BLaER1 treated with 17β-estradiol and CSF1 and Interleukin-3, amounts not matched to agents 10 nM and 100 nM (cell line): Measurements from ENCODE around the gene RRBP1.

ENCODE experiments used
- H3K27ac ChIP-seq, 11 experiments: shearing (Covaris generic); formaldehyde crosslinking; 2 replicates each; pipeline ENCODE4 v1.8.1; 2022
- H3K27me3 ChIP-seq, 11 experiments: shearing (Covaris generic); formaldehyde crosslinking; 2 replicates each; pipeline ENCODE4 v1.8.1; 2022
- H3K36me3 ChIP-seq, 11 experiments: shearing (Covaris generic); formaldehyde crosslinking; 2 replicates each; pipeline ENCODE4 v1.8.1; 2022
- H3K4me1 ChIP-seq, 10 experiments: shearing (Covaris generic); formaldehyde crosslinking; 2 replicates each; pipeline ENCODE4 v1.8.1; 2022
- H3K4me2 ChIP-seq, 11 experiments: shearing (Covaris generic); formaldehyde crosslinking; 2 replicates each; pipeline ENCODE4 v1.8.1; 2022
- H3K4me3 ChIP-seq, 10 experiments: shearing (Covaris generic); formaldehyde crosslinking; 2 replicates each; pipeline ENCODE4 v1.8.1; 2022
- H3K9ac ChIP-seq, 11 experiments: shearing (Covaris generic); formaldehyde crosslinking; 2 replicates each; pipeline ENCODE4 v1.8.1; 2022
- H3K9me3 ChIP-seq, 11 experiments: shearing (Covaris generic); formaldehyde crosslinking; replicated peaks in 1 of 11; 2 replicates each; pipeline ENCODE4 v1.8.1; 2022
- H4K20me1 ChIP-seq, 11 experiments: shearing (Covaris generic); formaldehyde crosslinking; 2 replicates each; pipeline ENCODE4 v1.8.1; 2022
- Cebpa-rat ChIP-seq, 11 experiments: shearing (Covaris generic); IDR thresholded peaks; 2 replicates each; pipeline ENCODE4 v1.8.1; 2022

The RRBP1 gene

DNA sequence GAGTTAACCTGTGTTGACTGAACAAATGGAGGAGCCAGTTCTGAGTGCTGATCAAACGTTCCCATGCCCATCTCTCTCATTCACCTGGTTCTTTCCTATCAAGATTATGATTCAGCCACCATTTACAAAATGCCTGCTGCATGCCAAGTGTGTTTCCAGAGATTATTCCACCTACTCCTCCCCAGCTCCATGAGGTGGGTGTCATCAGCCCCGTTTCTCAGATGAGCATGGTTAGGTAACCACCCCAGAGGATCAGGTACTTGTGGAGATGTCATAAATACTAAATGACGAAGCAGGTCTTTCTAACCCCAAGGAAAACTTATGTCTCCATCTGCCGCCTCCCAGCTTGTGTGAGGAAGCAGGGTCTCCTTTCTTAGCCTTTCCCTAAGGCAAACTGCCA, 19.8 kb upstream of the RRBP1 start:
- H3K27me3 ChIP-seq, result no peaks in the 10 kb centered on the region
- H3K4me2 ChIP-seq, result no peak overlapping the region
- no peak overlapping the region for H3K4me3 ChIP-seq
- no peaks in the 10 kb centered on the region for H3K36me3 ChIP-seq
- H3K9ac ChIP-seq, result no peak overlapping the region
- no peak for TF ChIP-seq Cebpa-rat (IDR thresholded peaks at IDR 0.05)
- peaks cover 0 to 10% (median 8%) of the 10 kb centered on the region in 10 experiments; a peak in 13 of 20 replicates for H3K4me1 ChIP-seq
- H3K27ac ChIP-seq, result no peak overlapping the region
- H3K9me3 ChIP-seq, result peaks cover 0 to 4% (median 3%) of the 10 kb centered on the region in 11 experiments; a peak in 11 of 22 replicates
- H4K20me1 ChIP-seq, result no peaks in the 10 kb centered on the region

DNA sequence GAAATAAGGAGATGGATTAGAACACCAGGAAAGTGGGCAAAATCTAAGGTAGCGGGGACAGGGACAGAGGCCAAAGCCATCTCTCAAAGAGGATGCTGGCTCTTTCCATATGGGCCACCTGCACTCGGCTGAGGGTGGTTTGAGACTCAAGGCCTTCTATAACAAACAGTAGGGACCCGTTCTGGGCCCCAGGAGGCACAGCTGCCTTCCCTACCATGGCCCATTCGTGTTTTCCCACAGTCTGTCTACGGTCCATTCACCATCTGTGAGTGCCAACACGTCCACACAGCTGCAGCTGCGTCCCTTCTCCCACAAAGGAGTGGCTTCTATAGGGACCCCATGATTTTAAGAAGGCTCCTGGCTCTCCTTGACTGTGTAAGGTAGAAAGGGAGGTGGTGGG, 18.6 kb upstream of the RRBP1 start:
- TF ChIP-seq Cebpa-rat (IDR thresholded peaks at IDR 0.05), result no peak
- peaks cover 10 to 16% (median 15%) of the 10 kb centered on the region in 11 experiments; a peak in 19 of 22 replicates for H3K9me3 ChIP-seq
- no peaks in the 10 kb centered on the region for H3K27me3 ChIP-seq
- H3K4me2 ChIP-seq, result no peak overlapping the region
- H3K4me3 ChIP-seq, result no peak overlapping the region
- H3K4me1 ChIP-seq, result peaks cover 0 to 10% (median 8%) of the 10 kb centered on the region in 10 experiments; a peak in 13 of 20 replicates
- H3K36me3 ChIP-seq, result no peaks in the 10 kb centered on the region
- no peak overlapping the region for H3K27ac ChIP-seq
- no peaks in the 10 kb centered on the region for H4K20me1 ChIP-seq
- no peak overlapping the region for H3K9ac ChIP-seq

DNA sequence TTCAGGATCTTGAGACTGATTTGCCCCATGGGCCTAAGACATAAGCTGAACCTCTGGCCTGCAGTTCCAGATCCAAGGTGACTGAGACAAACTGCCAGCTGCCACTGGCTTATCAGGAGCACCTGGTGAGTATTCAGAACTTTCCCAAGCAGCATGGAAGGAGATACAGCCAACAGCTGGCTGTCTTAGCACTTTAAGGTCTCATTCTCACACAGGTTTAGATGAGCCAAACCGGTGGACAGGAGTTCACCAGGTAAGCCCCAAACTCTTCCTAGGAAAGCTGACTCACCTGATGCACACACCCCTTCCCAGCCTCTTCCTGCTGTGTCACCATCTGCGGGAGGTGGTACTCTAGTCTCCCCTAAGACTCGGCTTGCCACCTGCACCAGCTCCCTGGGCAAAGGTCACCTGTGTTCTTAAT, 17.9 kb upstream of the RRBP1 start, which contains the start of gene BANF2:
BANF2 (plus strand) TSS at position 36 of the 421 bp plus-strand sequence. CDS start 25,060 bp downstream, outside the sequence.
- no peak within 1 kb of the TSS for H3K4me3 ChIP-seq
- H3K27me3 ChIP-seq, result no peaks in the 10 kb centered on the region
- H3K9ac ChIP-seq, result no peak within 1 kb of the TSS
- no peaks in the 10 kb centered on the region for H4K20me1 ChIP-seq
- peaks cover 0 to 10% (median 8%) of the 10 kb centered on the region in 10 experiments; a peak in 13 of 20 replicates for H3K4me1 ChIP-seq
- no peak within 1 kb of the TSS for H3K4me2 ChIP-seq
- H3K27ac ChIP-seq, result no peak within 1 kb of the TSS
- no peaks in the 10 kb centered on the region for H3K36me3 ChIP-seq
- H3K9me3 ChIP-seq, result peaks cover 11 to 22% (median 17%) of the 10 kb centered on the region in 11 experiments; a peak in 19 of 22 replicates
- no peak for TF ChIP-seq Cebpa-rat (IDR thresholded peaks at IDR 0.05)

DNA sequence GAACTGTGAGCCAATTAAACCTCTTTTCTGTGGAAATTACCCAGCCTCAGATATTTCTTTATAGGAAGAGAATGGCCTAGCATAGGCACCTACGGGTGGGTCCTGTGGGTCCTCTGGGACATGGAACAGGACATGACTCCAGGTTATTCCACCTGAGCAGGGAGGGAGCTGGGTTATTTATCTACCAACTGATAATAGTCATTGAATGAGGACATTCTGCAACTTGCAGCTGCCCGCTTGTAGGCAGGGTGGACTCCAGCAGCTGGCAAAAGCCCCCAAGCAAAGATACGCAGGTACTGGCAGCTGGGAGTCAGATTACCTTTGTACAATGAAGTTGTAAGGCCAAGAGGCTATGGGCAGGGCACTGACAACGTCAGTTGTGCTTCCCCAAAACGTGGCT, 16.3 kb upstream of the RRBP1 start:
- Histone ChIP-seq H3K4me3 (no peak overlapping the region), H3K9me3 (peaks cover 11 to 22% (median 17%) of the 10 kb centered on the region in 11 experiments; a peak in 19 of 22 replicates), H3K27me3 (no peaks in the 10 kb centered on the region), H3K9ac (no peak overlapping the region), H3K27ac (no peak overlapping the region), H4K20me1 (no peaks in the 10 kb centered on the region), H3K4me2 (no peak overlapping the region), H3K4me1 (no peaks in the 10 kb centered on the region), H3K36me3 (no peaks in the 10 kb centered on the region)
- TF ChIP-seq Cebpa-rat (IDR thresholded peaks at IDR 0.05), result no peak

DNA sequence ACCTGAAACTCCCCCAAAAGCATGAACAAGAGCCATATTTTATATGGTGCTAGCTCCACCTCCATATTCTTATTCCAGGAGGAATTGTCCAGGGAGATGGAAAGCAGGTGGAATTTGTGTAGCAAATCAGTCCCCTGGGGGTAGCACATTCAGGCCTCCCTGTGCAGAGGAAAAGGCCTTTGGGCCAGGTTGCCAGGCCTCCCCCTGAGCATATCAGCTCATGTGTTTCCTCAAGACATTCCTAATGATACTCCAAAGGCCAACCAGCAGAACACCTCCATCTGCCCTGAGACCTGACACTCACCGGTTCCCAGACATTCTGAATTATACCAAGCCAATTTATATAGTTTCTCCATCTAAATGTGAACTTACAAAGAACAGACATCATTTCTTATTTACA, 15.1 kb upstream of the RRBP1 start:
- Histone ChIP-seq H3K27ac (no peak overlapping the region), H4K20me1 (no peaks in the 10 kb centered on the region), H3K4me3 (no peak overlapping the region), H3K9ac (no peak overlapping the region), H3K4me2 (no peak overlapping the region), H3K36me3 (no peaks in the 10 kb centered on the region), H3K9me3 (peaks cover 11 to 22% (median 17%) of the 10 kb centered on the region in 11 experiments; a peak in 19 of 22 replicates), H3K4me1 (peaks cover 0 to under 1% (median 0%) of the 10 kb centered on the region in 10 experiments; a peak in 1 of 20 replicates), H3K27me3 (no peaks in the 10 kb centered on the region)
- TF ChIP-seq Cebpa-rat (IDR thresholded peaks at IDR 0.05), result no peak

DNA sequence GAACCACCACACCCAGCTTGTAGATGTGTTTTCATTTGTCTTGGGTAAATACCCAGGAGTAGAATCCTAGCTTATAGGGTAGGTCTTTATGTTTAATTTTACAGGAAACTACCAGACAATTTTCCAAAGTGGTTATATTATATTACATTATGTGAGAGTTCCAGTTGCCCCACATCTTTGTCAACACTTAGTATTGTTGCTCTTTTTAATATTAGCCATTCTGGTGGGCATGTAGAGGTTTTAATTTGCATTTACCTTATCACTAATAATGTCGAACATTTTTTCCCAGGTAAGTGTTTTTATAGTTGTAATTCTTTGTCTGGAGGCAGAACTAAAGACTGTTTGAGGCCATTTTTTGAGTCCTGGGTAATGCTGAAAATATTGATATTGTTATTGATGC, 14.2 kb upstream of the RRBP1 start:
- Histone ChIP-seq H3K4me1 (peaks cover 0 to 10% (median 0%) of the 10 kb centered on the region in 10 experiments; a peak in 6 of 20 replicates), H3K4me3 (no peak overlapping the region), H3K27me3 (no peaks in the 10 kb centered on the region), H4K20me1 (no peaks in the 10 kb centered on the region), H3K27ac (no peak overlapping the region), H3K9ac (no peak overlapping the region), H3K9me3 (peaks cover 11 to 22% (median 17%) of the 10 kb centered on the region in 11 experiments; a peak in 19 of 22 replicates), H3K36me3 (no peaks in the 10 kb centered on the region), H3K4me2 (no peak overlapping the region)
- TF ChIP-seq Cebpa-rat (IDR thresholded peaks at IDR 0.05), result no peak

DNA sequence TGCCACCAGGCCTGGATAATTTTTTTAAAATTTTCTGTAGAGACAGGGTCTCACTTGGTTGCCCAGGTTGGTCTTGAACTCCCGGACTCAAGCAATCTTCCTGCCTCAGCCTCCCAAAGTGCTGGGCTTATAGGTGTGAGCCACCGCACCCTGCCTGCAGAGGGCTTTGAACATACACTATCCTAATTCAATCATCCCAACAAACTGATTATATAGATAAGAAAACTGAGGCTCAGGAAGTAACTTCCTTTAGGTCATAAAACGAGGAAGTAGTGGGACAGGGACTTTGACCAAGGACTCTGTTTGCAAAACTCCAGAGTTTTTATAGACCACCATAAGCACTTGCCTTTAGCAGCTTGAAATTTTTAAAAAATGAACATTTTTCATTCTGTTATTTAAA, 12.7 kb upstream of the RRBP1 start:
- H3K9me3 ChIP-seq, result peaks cover 11 to 24% (median 17%) of the 10 kb centered on the region in 11 experiments; a peak in 19 of 22 replicates
- no peak overlapping the region for H3K27ac ChIP-seq
- no peak overlapping the region for H3K4me2 ChIP-seq
- H3K27me3 ChIP-seq, result no peaks in the 10 kb centered on the region
- H3K9ac ChIP-seq, result no peak overlapping the region
- TF ChIP-seq Cebpa-rat (IDR thresholded peaks at IDR 0.05), result no peak
- H3K4me3 ChIP-seq, result no peak overlapping the region
- peaks cover 0 to 12% (median 0%) of the 10 kb centered on the region in 10 experiments; a peak in 6 of 20 replicates for H3K4me1 ChIP-seq
- no peaks in the 10 kb centered on the region for H4K20me1 ChIP-seq
- H3K36me3 ChIP-seq, result no peaks in the 10 kb centered on the region

DNA sequence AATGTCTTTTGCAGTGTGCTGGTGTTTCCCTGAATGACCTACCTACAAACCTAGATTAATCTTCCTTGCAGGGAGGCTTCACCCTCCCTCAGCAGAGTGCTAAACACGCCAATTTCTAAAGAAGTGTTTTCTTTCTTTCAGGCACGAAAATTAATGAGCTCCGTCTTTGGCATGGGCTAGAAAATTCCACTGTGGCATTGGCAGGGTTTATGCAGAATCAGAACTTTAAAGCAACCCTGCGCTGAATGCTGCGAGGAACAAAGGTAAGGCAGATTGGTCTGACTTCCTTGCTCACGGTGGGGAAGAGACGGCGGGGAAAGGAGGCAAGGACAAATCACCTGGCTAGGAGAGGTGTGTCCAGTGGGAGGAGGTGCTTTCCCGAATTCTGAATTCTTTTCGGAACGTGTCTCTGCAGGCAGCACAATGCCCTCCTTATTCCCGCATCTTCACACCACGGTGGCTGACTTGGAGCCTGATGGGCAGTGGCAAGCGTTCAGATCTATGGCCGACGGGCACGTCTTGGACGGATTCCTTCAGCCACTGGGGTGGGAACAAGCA, 11.5 kb upstream of the RRBP1 start:
- no peak for TF ChIP-seq Cebpa-rat (IDR thresholded peaks at IDR 0.05)
- no peak overlapping the region for H3K4me2 ChIP-seq
- H3K9ac ChIP-seq, result no peak overlapping the region

DNA sequence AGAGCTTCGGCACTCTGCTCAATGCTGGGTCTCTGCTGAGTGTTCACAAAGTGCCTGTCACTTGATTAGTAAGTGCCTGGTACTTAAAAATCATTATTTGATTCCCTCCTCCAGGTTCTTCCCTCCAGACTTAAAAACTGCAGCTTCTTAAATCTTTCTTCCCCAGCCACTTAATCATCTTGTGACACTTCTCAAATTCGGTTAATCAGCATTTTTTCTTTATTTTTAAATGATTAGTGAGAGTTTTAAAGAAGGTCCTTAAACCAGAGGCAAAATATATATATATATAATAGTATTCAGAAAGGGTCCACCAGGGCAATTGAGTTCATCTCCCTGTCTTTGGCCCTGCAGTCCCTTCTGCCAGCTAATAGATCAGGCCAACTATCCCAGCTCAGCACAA, 9.7 kb upstream of the RRBP1 start:
- Histone ChIP-seq H3K4me1 (peaks cover 0 to 12% (median 0%) of the 10 kb centered on the region in 10 experiments; a peak in 6 of 20 replicates), H3K4me2 (peak overlapping the region in 3 of 11 experiments; percentile 8 to 28 (median 22); a peak in 4 of 22 replicates), H3K36me3 (no peaks in the 10 kb centered on the region), H4K20me1 (no peaks in the 10 kb centered on the region), H3K4me3 (no peak overlapping the region), H3K27ac (no peak overlapping the region), H3K9ac (no peak overlapping the region), H3K9me3 (peaks cover 11 to 20% (median 17%) of the 10 kb centered on the region in 11 experiments; a peak in 19 of 22 replicates), H3K27me3 (no peaks in the 10 kb centered on the region)
- TF ChIP-seq Cebpa-rat (IDR thresholded peaks at IDR 0.05), result no peak

More for the DNA sequence above, 11.5 kb upstream of the RRBP1 start:
- no peaks in the 10 kb centered on the region for H3K36me3 ChIP-seq
- H3K27ac ChIP-seq, result no peak overlapping the region
- H3K9me3 ChIP-seq, result peaks cover 11 to 24% (median 17%) of the 10 kb centered on the region in 11 experiments; a peak in 19 of 22 replicates
- H4K20me1 ChIP-seq, result no peaks in the 10 kb centered on the region
- H3K4me3 ChIP-seq, result no peak overlapping the region
- no peaks in the 10 kb centered on the region for H3K27me3 ChIP-seq
- H3K4me1 ChIP-seq, result peaks cover 0 to 12% (median 0%) of the 10 kb centered on the region in 10 experiments; a peak in 6 of 20 replicates
